GM12878 (cell line): ENCODE results near the gene PTPRN2. TPM values are rescaled to one million over a fixed set of nuclear protein-coding genes. Genes with fewer than 3 reads are reported as not detected.

Experiments used
- ATAC-seq: fragments of 200-7000 bp; cut with Tn5 transposase; 3 replicates; pipeline ENCODE4 v1.9.1; 2020; ENCODE audit warnings: mild to moderate bottlenecking, moderate library complexity
- BruUV-seq: library from RNA; stranded (reverse); fragments of 400-500 nt; replicated peaks from 2 replicates; lab custom pipeline; 2021; lab: Mats Ljungman, UMichigan
- CTCF ChIA-PET: fragments of 300-600 bp; sonication (Branson Sonifier 250); formaldehyde crosslinking; extraction: SDS; loops from one replicate; lab custom pipeline; 2021; ENCODE audit warnings: inconsistent platforms; lab: Yijun Ruan, JAX
- POLR2A ChIA-PET: fragments of 350-600 bp; formaldehyde crosslinking; extraction: SDS; loops from one replicate; lab custom pipeline; 2021; ENCODE audit warnings: inconsistent platforms; lab: Charles Lee
- RAD21 ChIA-PET: fragments of 300-600 bp; sonication (Branson Sonifier 250); formaldehyde crosslinking; loops from one replicate; lab custom pipeline; 2023; ENCODE audit warnings: antibody characterized with exemption; ENCODE audit not compliant: unreplicated experiment; lab: Charles Lee
- SMC1A ChIA-PET: fragments of 300-600 bp; sonication (Branson Sonifier 250); formaldehyde crosslinking; loops from one replicate; lab custom pipeline; 2023; ENCODE audit not compliant: unreplicated experiment, uncharacterized antibody; lab: Charles Lee
- DNase-seq: peaks from one replicate; pipeline ENCODE4 v3.0.0-alpha.2; 2011; ENCODE audit warnings: low read depth, low spot score
- FAIRE-seq: peaks from 3 replicates; lab custom pipeline; 2011; peaks lifted over from hg19 to GRCh38; lab: Jason Lieb, UNC
- H2AFZ ChIP-seq: 2 replicates; pipeline ENCODE4 v1.6.0; 2011; ENCODE audit warnings: low read depth, low read length, control low read depth; ENCODE audit not compliant: control insufficient read depth
- H3K27ac ChIP-seq: 2 replicates; pipeline ENCODE4 v1.5.1; 2011; ENCODE audit warnings: control low read depth; ENCODE audit not compliant: control insufficient read depth, insufficient read depth
- H3K27me3 ChIP-seq, 2 experiments: replicated peaks in 1 of 2; 2 replicates each; pipeline versions ENCODE4 v1.6.0 to v1.6.1; 2011; ENCODE audit warnings: low read length in 1 of 2; ENCODE audit not compliant: control insufficient read depth in 2 of 2, insufficient read depth in 2 of 2
- H3K36me3 ChIP-seq, 2 experiments: 2 replicates each; pipeline ENCODE4 v1.5.1; 2011; ENCODE audit warnings: low read length in 1 of 2; ENCODE audit not compliant: control insufficient read depth in 2 of 2, insufficient read depth in 2 of 2
- H3K4me1 ChIP-seq: 2 replicates; pipeline ENCODE4 v1.6.1; 2011; ENCODE audit warnings: mild to moderate bottlenecking, low read length, moderate library complexity, mixed read lengths; ENCODE audit not compliant: control insufficient read depth, insufficient read depth
- H3K4me2 ChIP-seq: 2 replicates; pipeline ENCODE4 v1.6.0; 2011; ENCODE audit warnings: control low read depth; ENCODE audit not compliant: control insufficient read depth, insufficient read depth
- H3K4me3 ChIP-seq: fragments of 200-600 bp; sonication (generic); 2 replicates; pipeline ENCODE4 v1.5.1; 2016
- H3K79me2 ChIP-seq: 2 replicates; pipeline ENCODE4 v1.6.0; 2011; ENCODE audit warnings: low read length; ENCODE audit not compliant: control insufficient read depth, insufficient read depth
- H3K9ac ChIP-seq: 2 replicates; pipeline ENCODE4 v1.8.0; 2011; ENCODE audit warnings: low read length, control low read depth, mixed read lengths; ENCODE audit not compliant: control insufficient read depth, insufficient read depth
- H3K9me3 ChIP-seq: replicated peaks from 3 replicates; pipeline ENCODE4 v1.5.1; 2011; ENCODE audit warnings: mild to moderate bottlenecking, low read length; ENCODE audit not compliant: control insufficient read depth, insufficient read depth
- H4K20me1 ChIP-seq: 2 replicates; pipeline ENCODE4 v1.6.0; 2011; ENCODE audit not compliant: control insufficient read depth, insufficient read depth
- NR2C2 ChIP-seq: IDR thresholded peaks from 2 replicates; pipeline ENCODE4 v1.6.1; 2011; ENCODE audit warnings: borderline replicate concordance, low read depth; ENCODE audit not compliant: control insufficient read depth, insufficient read length
- RCOR1 ChIP-seq: conservative IDR thresholded peaks from 2 replicates; pipeline ENCODE4 v1.6.1; 2012; ENCODE audit warnings: low read depth, low read length, improper control_type of control experiment
- SPI1 ChIP-seq: IDR thresholded peaks from 2 replicates; pipeline ENCODE4 v1.6.1; 2011; ENCODE audit warnings: low read depth, mild to moderate bottlenecking, low read length, moderate library complexity, borderline replicate concordance; ENCODE audit not compliant: insufficient read depth
- TCF12 ChIP-seq: IDR thresholded peaks from 2 replicates; pipeline ENCODE4 v1.6.1; 2011; ENCODE audit warnings: low read depth, mild to moderate bottlenecking, low read length
- ZNF622 ChIP-seq: fragments of 450-650 bp; IDR thresholded peaks from 2 replicates; pipeline ENCODE4 v1.6.1; 2017; ENCODE audit warnings: mild to moderate bottlenecking, inconsistent platforms
- WGBS: methylation state at CpG from one replicate; pipeline ENCODE4 v1.1.6; 2016; ENCODE audit warnings: low lambda C conversion rate; ENCODE audit not compliant: insufficient replicate concordance, insufficient coverage; ENCODE audit errors: missing lambda C conversion rate; 5-methylcytosine and 5-hydroxymethylcytosine counted together
- in situ Hi-C: fragments of 300-500 bp; cut with MboI; formaldehyde crosslinking; loops from 9 replicates; pipeline ENCODE4 v1.14.3; 2018; ENCODE audit warnings: mixed read lengths
- intact Hi-C: fragments of 100-400 bp; cut with micrococcal nuclease; formaldehyde crosslinking; loops from one replicate; pipeline ENCODE4 v1.14.2; 2022; ENCODE audit not compliant: unreplicated experiment
- polyA plus RNA-seq, 11 experiments: library from polyadenylated mRNA; depleted of rRNA in 4 of 11; unstranded in 6 of 11; stranded (reverse) in 5 of 11; fragments of >200 nt; fragmentation: Nextera tagmentation in 4 of 11; fragmentation: Illumina TruSeq in 1 of 11; extraction: Ambion mirVana in 4 of 11; extraction: Trizol in 1 of 11; gene quantifications; 1 replicate in 1 of 11; 2 replicates in 10 of 11; pipeline versions ENCODE4 v1.2.1 to v1.2.3, GENCODE V29; 2011 to 2016; ENCODE audit warnings: inconsistent platforms in 2 of 11, missing spikeins in 2 of 11, low read depth in 1 of 11
- total RNA-seq, 4 experiments: library from RNA; depleted of rRNA in 3 of 4; stranded (reverse); fragments of >200 nt in 3 of 4; fragmentation: Illumina TruSeq in 1 of 4; extraction: Trizol in 1 of 4; gene quantifications; 2 replicates each; pipeline versions ENCODE4 v1.2.1 to v1.2.3, GENCODE V29; 2013 to 2021

The PTPRN2 gene
- total and polyA plus RNA-seq, 10 of the 15 experiments (the other 5 are each of a cell fraction or from before 2014, with no cell fraction given): 5.4 TPM; not detected in 9

DNA sequence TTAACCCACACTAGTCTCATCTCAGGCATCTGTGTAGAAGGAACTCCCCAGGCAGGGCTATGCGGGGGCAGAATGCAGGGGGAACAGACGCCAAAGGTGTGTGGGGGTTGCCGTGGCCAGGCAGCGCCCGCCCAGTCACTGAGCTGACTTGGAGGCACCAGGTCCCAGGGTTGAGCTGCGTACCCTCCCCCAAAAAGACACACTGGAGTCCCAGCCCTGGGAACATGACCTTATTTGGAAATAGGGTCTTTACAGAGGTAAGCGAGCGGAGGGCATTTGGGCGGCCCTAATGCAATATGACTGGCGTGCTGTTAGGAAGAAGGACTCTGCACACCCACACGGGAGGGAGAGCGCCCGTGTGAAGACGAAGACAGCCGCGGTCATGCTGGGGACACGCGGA is 976.3 kb downstream of the PTPRN2 start:
- Histone ChIP-seq H3K4me3 (no peak overlapping the region), H3K27me3 (no peaks in the 10 kb centered on the region), H3K79me2 (no peaks in the 10 kb centered on the region), H3K4me2 (no peak overlapping the region), H4K20me1 (no peaks in the 10 kb centered on the region), H3K36me3 (no peaks in the 10 kb centered on the region), H3K9ac (no peak overlapping the region), H2AFZ (no peak overlapping the region), H3K27ac (no peak overlapping the region), H3K4me1 (no peaks in the 10 kb centered on the region), H3K9me3 (no peaks in the 10 kb centered on the region; the same call in 1 of the 3 replicates)
- FAIRE-seq: no peak
- ChIA-PET SMC1A (no interaction called here), POLR2A (no interaction called here), CTCF (no interaction called here), RAD21 (no interaction called here)
- in situ Hi-C loops: no loop called here
- intact Hi-C loops: no loop called here
- no peak for DNase-seq
- no peak for ATAC-seq
- TF ChIP-seq ZNF622: no peak
- TF ChIP-seq SPI1: no peak
- TF ChIP-seq RCOR1: no peak
- no peak for TF ChIP-seq NR2C2
- WGBS: 55% methylated on average over 18 of the region's 18 CpGs
- no TSS peak for BruUV-seq

DNA sequence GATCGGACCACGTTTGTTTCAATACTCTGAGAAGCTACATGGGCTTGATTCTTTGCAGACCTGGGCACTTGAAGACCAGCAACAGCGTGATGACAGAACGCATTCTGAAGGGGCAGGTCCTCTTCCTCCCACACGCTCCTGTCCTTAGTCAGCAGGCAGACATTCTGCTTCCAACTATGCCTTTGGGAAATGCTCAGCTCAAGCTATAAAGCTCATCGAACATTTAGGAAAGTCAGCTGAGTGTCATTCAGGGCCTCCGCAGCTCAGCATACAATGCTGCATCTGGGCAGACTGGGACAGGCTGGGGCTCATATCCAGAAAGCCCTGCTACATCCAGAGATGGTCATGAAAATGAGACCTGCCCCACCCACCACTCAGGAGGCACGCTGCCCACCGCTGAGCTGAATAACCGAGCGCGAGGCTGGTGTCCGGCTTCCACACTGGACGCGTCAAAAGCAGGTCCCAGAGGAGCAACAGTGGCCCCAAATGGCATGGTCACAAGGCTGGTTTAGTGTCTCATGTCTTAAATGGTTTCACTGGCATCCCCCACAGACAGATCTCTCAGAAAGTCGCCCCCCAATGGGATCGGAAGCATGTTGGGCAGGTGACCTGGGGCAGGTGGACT is 976.8 kb downstream of the PTPRN2 start:
- no peak for ATAC-seq
- BruUV-seq: no TSS peak
- ChIA-PET CTCF (no interaction called here), SMC1A (no interaction called here), POLR2A (no interaction called here), RAD21 (no interaction called here)
- WGBS: 57% methylated on average over 17 of the region's 17 CpGs
- Histone ChIP-seq H3K4me3 (no peak overlapping the region), H2AFZ (no peak overlapping the region), H3K36me3 (no peaks in the 10 kb centered on the region), H3K79me2 (no peaks in the 10 kb centered on the region), H3K9me3 (no peaks in the 10 kb centered on the region; the same call in 1 of the 3 replicates), H3K4me1 (no peaks in the 10 kb centered on the region), H4K20me1 (no peaks in the 10 kb centered on the region), H3K4me2 (no peak overlapping the region), H3K9ac (no peak overlapping the region), H3K27me3 (no peaks in the 10 kb centered on the region), H3K27ac (no peak overlapping the region)
- DNase-seq: no peak
- intact Hi-C loops: no loop called here
- no peak for FAIRE-seq
- in situ Hi-C loops: no loop called here
- TF ChIP-seq TCF12: no peak
